Trophoblast cell (in vitro differentiated cells and primary cell): ENCODE measurements around the gene DICER1.

Source experiments
- DNase-seq, 2 donors: peaks; one replicate each; pipeline ENCODE4 v3.0.0-alpha.2; 2016
- H2AFZ ChIP-seq: 2 replicates; pipeline ENCODE4 v1.6.1; 2013; ENCODE audit warnings: low read length, moderate library complexity, mild to moderate bottlenecking; ENCODE audit not compliant: insufficient read depth, poor library complexity
- H2AK5ac ChIP-seq: 2 replicates; pipeline ENCODE4 v1.6.1; 2013; ENCODE audit warnings: mild to moderate bottlenecking, low read length
- H2BK120ac ChIP-seq: 2 replicates; pipeline ENCODE4 v1.6.1; 2013; ENCODE audit warnings: low read length, mild to moderate bottlenecking, moderate library complexity; ENCODE audit not compliant: insufficient read depth, poor library complexity
- H2BK12ac ChIP-seq: 2 replicates; pipeline ENCODE4 v1.6.1; 2013; ENCODE audit warnings: mild to moderate bottlenecking, low read length, moderate library complexity
- H2BK5ac ChIP-seq: 2 replicates; pipeline ENCODE4 v1.6.1; 2013; ENCODE audit warnings: low read length, low read depth, moderate library complexity, mild to moderate bottlenecking; ENCODE audit not compliant: poor library complexity
- H3K14ac ChIP-seq: 2 replicates; pipeline ENCODE4 v1.6.1; 2013; ENCODE audit warnings: mild to moderate bottlenecking, low read length
- H3K18ac ChIP-seq: 2 replicates; pipeline ENCODE4 v1.6.1; 2013; ENCODE audit warnings: mild to moderate bottlenecking, low read length
- H3K23ac ChIP-seq: 2 replicates; pipeline ENCODE4 v1.6.1; 2013; ENCODE audit warnings: low read length
- H3K27ac ChIP-seq: 2 replicates; pipeline ENCODE4 v1.5.1; 2013; ENCODE audit warnings: low read depth, mild to moderate bottlenecking, inconsistent platforms, low read length, moderate library complexity
- H3K27me3 ChIP-seq: 2 replicates; pipeline ENCODE4 v1.6.1; 2013; ENCODE audit warnings: inconsistent platforms, mild to moderate bottlenecking, low read length, moderate library complexity; ENCODE audit not compliant: insufficient read depth
- H3K36me3 ChIP-seq, 2 experiments: 1 replicate in 1 of 2; 2 replicates in 1 of 2; pipeline ENCODE4 v1.6.1; 2013; ENCODE audit warnings: low read length in 2 of 2, mild to moderate bottlenecking in 2 of 2, moderate library complexity in 1 of 2; ENCODE audit not compliant: insufficient read depth in 2 of 2, control insufficient read depth in 1 of 2
- H3K4ac ChIP-seq: 2 replicates; pipeline ENCODE4 v1.6.1; 2013; ENCODE audit warnings: low read depth, mild to moderate bottlenecking, low read length, moderate library complexity
- H3K4me1 ChIP-seq, 2 experiments: 1 replicate in 1 of 2; 2 replicates in 1 of 2; pipeline ENCODE4 v1.6.1; 2013; ENCODE audit warnings: low read length in 2 of 2, mild to moderate bottlenecking in 2 of 2, moderate library complexity in 1 of 2; ENCODE audit not compliant: insufficient read depth in 2 of 2, control insufficient read depth in 1 of 2
- H3K4me2 ChIP-seq: 2 replicates; pipeline ENCODE4 v1.6.1; 2013; ENCODE audit warnings: inconsistent platforms, mild to moderate bottlenecking, low read length, moderate library complexity
- H3K4me3 ChIP-seq: 2 replicates; pipeline ENCODE4 v1.5.1; 2013; ENCODE audit warnings: mild to moderate bottlenecking, low read depth, low read length, inconsistent platforms
- H3K79me1 ChIP-seq: one replicate; pipeline ENCODE4 v1.6.1; 2013; ENCODE audit warnings: low read length
- H3K79me2 ChIP-seq: 2 replicates; pipeline ENCODE4 v1.6.1; 2013; ENCODE audit warnings: low read length, mild to moderate bottlenecking; ENCODE audit not compliant: control insufficient read depth, insufficient read depth, poor library complexity
- H3K9ac ChIP-seq: 2 replicates; pipeline ENCODE4 v1.6.1; 2013; ENCODE audit warnings: mild to moderate bottlenecking, low read length
- H3K9me3 ChIP-seq: 2 replicates; pipeline ENCODE4 v1.6.1; 2013; ENCODE audit warnings: low read depth, mild to moderate bottlenecking, control low read depth, inconsistent platforms, low read length; ENCODE audit not compliant: insufficient read depth
- H4K12ac ChIP-seq: 2 replicates; pipeline ENCODE4 v1.6.1; 2013; ENCODE audit warnings: low read depth, mild to moderate bottlenecking, low read length, moderate library complexity
- H4K8ac ChIP-seq: 2 replicates; pipeline ENCODE4 v1.6.1; 2013; ENCODE audit warnings: low read depth, mild to moderate bottlenecking, low read length, moderate library complexity
- H4K91ac ChIP-seq: one replicate; pipeline ENCODE4 v1.6.1; 2013; ENCODE audit warnings: low read depth, mild to moderate bottlenecking, low read length, moderate library complexity
- WGBS: extraction: QIAGEN DNeasy Blood & Tissue Kit; methylation state at CpG from one replicate; pipeline ENCODE4 v1.1.7; 2013; ENCODE audit warnings: missing lambda C conversion rate; ENCODE audit not compliant: insufficient read length, insufficient coverage; ENCODE audit errors: extremely low coverage; 5-methylcytosine and 5-hydroxymethylcytosine counted together

Gene DICER1

DNA sequence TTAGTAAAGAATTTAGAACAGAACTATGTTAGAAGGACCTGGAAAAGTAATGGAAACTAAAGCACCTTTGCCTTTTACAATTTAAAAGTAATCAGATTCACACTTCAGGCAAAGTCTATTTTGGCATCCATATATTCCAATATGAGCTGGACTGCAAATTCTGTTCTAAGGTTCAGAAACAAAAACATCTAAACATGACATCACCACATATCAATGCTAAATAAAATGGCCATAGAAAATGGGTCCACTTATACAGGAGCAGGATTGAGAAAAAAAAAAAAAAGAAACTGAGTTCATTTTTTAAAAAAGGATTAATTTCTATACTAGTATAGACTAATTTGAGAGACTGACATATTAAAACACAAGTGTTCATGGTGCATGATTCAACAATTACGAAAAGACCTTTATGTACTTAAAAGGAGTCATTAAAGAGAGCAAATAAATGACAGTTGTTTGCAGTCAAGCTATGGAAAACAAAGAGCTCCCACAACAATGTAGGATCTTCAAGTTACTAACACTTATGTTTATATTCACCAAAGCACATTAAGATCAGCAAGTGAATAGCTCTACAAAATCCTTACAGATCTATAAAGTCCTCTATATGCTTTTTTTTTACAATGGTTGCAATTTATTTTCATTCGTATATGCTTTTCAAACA lies 45.7 kb downstream of the DICER1 start:
- Histone ChIP-seq H3K9ac (no peak overlapping the region), H3K36me3 (peaks cover 11 to 27% of the 10 kb centered on the region in 2 experiments), H3K4me2 (no peak overlapping the region), H4K12ac (no peak overlapping the region), H3K9me3 (no peaks in the 10 kb centered on the region), H4K8ac (no peak overlapping the region), H2BK12ac (no peak overlapping the region), H2BK5ac (no peak overlapping the region), H3K79me2 (no peaks in the 10 kb centered on the region), H2AK5ac (no peak overlapping the region), H3K4ac (no peak overlapping the region), H3K18ac (no peak overlapping the region), H3K4me1 (no peaks in the 10 kb centered on the region), H4K91ac (no peak overlapping the region), H3K4me3 (no peak overlapping the region), H3K79me1 (no peaks in the 10 kb centered on the region), H3K27me3 (no peaks in the 10 kb centered on the region), H2BK120ac (no peak overlapping the region), H3K14ac (no peak overlapping the region), H3K27ac (no peak overlapping the region), H3K23ac (no peak overlapping the region), H2AFZ (no peak overlapping the region)
- WGBS = no CpG with 5 or more reads among the region's 2 CpGs
- no peak for DNase-seq

DNA sequence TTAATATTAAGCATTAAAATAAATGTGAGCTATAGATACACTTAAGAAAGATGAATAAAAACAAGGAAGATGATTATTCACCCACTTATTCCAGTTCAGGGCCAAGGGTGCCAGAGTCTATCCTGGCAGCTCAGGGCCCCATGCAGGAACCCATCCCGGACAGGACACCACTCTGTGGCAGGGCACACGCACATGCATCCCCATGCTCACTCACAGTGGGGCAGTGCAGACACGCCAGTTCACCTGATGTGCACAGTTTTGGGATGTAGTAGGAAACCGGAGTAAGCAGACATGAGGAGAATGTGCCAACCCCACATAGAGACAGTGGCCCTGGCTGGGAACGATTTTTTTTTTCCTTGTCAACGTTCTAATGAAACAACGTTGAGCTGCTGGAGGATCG lies 47.2 kb downstream of the DICER1 start:
- H3K4me2 ChIP-seq = no peak overlapping the region
- peaks cover 11 to 24% of the 10 kb centered on the region in 2 experiments for H3K36me3 ChIP-seq
- H3K14ac ChIP-seq = no peak overlapping the region
- no peak overlapping the region for H3K23ac ChIP-seq
- no peaks in the 10 kb centered on the region for H3K27me3 ChIP-seq
- H2AK5ac ChIP-seq = no peak overlapping the region
- H3K79me2 ChIP-seq = no peaks in the 10 kb centered on the region
- no peak overlapping the region for H2BK120ac ChIP-seq
- no peak overlapping the region for H3K4ac ChIP-seq
- no peak overlapping the region for H2AFZ ChIP-seq
- no peaks in the 10 kb centered on the region for H3K4me1 ChIP-seq
- DNase-seq = no peak
- no CpG with 5 or more reads among the region's 8 CpGs for WGBS
- H2BK5ac ChIP-seq = no peak overlapping the region
- H3K27ac ChIP-seq = no peak overlapping the region
- no peaks in the 10 kb centered on the region for H3K9me3 ChIP-seq
- H3K4me3 ChIP-seq = peak overlapping the region; percentile 11
- no peak overlapping the region for H3K9ac ChIP-seq
- H4K91ac ChIP-seq = no peak overlapping the region
- H3K79me1 ChIP-seq = no peaks in the 10 kb centered on the region
- H2BK12ac ChIP-seq = no peak overlapping the region
- no peak overlapping the region for H3K18ac ChIP-seq
- no peak overlapping the region for H4K8ac ChIP-seq
- no peak overlapping the region for H4K12ac ChIP-seq

DNA sequence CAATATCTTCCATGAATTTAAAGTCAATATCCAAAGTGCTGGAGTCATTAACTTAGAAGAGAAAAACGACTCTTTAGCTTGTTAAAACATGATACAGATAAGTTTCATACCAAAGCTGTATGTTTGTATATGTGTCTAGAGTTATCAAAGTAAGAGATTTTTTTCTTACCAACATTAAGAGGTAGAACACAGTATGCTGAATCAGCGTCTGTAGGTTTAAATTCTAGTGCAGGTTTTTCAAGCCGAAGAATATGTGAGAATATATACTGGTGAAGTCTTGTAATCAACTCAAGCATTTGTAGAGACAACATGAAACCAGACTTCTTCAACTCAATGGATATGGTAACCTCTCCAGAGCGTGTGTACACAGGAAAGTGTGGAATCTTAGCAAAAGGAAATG lies 49.6 kb downstream of the DICER1 start:
- H3K9ac ChIP-seq = no peak overlapping the region
- H4K12ac ChIP-seq = no peak overlapping the region
- no peak overlapping the region for H2BK120ac ChIP-seq
- H3K4me1 ChIP-seq = no peaks in the 10 kb centered on the region
- H3K4me3 ChIP-seq = no peak overlapping the region
- H2AFZ ChIP-seq = no peak overlapping the region
- H3K4me2 ChIP-seq = no peak overlapping the region
- no CpG with 5 or more reads among the region's 4 CpGs for WGBS
- H3K9me3 ChIP-seq = no peaks in the 10 kb centered on the region
- no peak overlapping the region for H3K23ac ChIP-seq
- H2AK5ac ChIP-seq = no peak overlapping the region
- H3K18ac ChIP-seq = no peak overlapping the region
- DNase-seq = no peak
- no peak overlapping the region for H2BK5ac ChIP-seq
- no peaks in the 10 kb centered on the region for H3K27me3 ChIP-seq
- H4K91ac ChIP-seq = no peak overlapping the region
- no peak overlapping the region for H3K14ac ChIP-seq
- no peak overlapping the region for H3K4ac ChIP-seq
- H3K79me1 ChIP-seq = no peaks in the 10 kb centered on the region
- no peak overlapping the region for H2BK12ac ChIP-seq
- H4K8ac ChIP-seq = no peak overlapping the region
- H3K36me3 ChIP-seq = peaks cover 21 to 33% of the 10 kb centered on the region in 2 experiments
- no peaks in the 10 kb centered on the region for H3K79me2 ChIP-seq
- no peak overlapping the region for H3K27ac ChIP-seq

DNA sequence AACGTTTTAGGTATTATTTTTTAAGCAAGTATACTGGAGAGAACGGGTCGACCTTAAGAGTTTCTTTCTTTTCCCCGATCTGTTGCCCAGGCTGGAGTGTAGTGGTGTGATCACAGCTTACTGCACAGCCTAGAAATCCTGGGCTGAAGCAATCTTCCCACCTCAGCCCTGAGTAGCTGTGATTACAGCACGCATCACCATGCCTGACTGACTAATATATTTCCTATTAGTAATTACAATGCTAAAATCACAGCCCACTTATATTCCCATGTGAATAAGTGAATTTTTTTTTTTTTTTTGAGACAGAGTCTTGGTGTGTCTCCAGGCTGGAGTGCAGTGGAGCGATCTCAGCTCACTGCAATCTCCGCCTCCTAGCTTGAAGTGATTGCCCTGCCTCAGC lies 50.4 kb downstream of the DICER1 start:
- no CpG with 5 or more reads among the region's 7 CpGs for WGBS
- H3K79me1 ChIP-seq = no peaks in the 10 kb centered on the region
- H3K79me2 ChIP-seq = no peaks in the 10 kb centered on the region
- H3K9ac ChIP-seq = no peak overlapping the region
- H3K36me3 ChIP-seq = peaks cover 21 to 38% of the 10 kb centered on the region in 2 experiments
- no peak overlapping the region for H3K27ac ChIP-seq
- H3K27me3 ChIP-seq = no peaks in the 10 kb centered on the region
- no peak overlapping the region for H4K8ac ChIP-seq
- H3K4me3 ChIP-seq = no peak overlapping the region
- H2BK12ac ChIP-seq = no peak overlapping the region
- no peak overlapping the region for H2BK120ac ChIP-seq
- no peak overlapping the region for H4K91ac ChIP-seq
- no peak overlapping the region for H2BK5ac ChIP-seq
- no peak overlapping the region for H3K4me2 ChIP-seq
- H3K4me1 ChIP-seq = no peaks in the 10 kb centered on the region
- no peak overlapping the region for H3K23ac ChIP-seq
- H2AK5ac ChIP-seq = no peak overlapping the region
- no peak overlapping the region for H2AFZ ChIP-seq
- no peak overlapping the region for H3K18ac ChIP-seq
- no peaks in the 10 kb centered on the region for H3K9me3 ChIP-seq
- no peak overlapping the region for H3K14ac ChIP-seq
- no peak overlapping the region for H4K12ac ChIP-seq
- H3K4ac ChIP-seq = no peak overlapping the region
- no peak for DNase-seq
